ENCODE results near the gene PLEKHG3.

- TF ChIP-seq ZNF138 (CRISPR knock-in tag; IDR thresholded peaks at IDR 0.05; ENCODE audit: low read depth) (no peak), CTCF (CRISPR knock-in tag; IDR thresholded peaks at IDR 0.05) (peak; percentile 40), ZNF256 (CRISPR knock-in tag; conservative IDR thresholded peaks at IDR 0.05) (no peak), ESRRA (CRISPR knock-in tag; IDR thresholded peaks at IDR 0.05; ENCODE audit: low read depth) (no peak)
- TF ChIP-seq, protein P1, sequence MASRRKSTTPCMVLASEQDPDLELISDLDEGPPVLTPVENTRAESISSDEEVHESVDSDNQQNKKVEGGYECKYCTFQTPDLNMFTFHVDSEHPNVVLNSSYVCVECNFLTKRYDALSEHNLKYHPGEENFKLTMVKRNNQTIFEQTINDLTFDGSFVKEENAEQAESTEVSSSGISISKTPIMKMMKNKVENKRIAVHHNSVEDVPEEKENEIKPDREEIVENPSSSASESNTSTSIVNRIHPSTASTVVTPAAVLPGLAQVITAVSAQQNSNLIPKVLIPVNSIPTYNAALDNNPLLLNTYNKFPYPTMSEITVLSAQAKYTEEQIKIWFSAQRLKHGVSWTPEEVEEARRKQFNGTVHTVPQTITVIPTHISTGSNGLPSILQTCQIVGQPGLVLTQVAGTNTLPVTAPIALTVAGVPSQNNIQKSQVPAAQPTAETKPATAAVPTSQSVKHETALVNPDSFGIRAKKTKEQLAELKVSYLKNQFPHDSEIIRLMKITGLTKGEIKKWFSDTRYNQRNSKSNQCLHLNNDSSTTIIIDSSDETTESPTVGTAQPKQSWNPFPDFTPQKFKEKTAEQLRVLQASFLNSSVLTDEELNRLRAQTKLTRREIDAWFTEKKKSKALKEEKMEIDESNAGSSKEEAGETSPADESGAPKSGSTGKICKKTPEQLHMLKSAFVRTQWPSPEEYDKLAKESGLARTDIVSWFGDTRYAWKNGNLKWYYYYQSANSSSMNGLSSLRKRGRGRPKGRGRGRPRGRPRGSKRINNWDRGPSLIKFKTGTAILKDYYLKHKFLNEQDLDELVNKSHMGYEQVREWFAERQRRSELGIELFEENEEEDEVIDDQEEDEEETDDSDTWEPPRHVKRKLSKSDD (CRISPR knock-in tag; IDR thresholded peaks at IDR 0.05; ENCODE audit: low read depth) = no peak
Observed at GRCh38 chr14:64736271-64737169, 32.3 kb downstream of the PLEKHG3 start.
